HepG2 (cell line): ENCODE results near the gene SGPP1. TPM values are rescaled to one million over a fixed set of nuclear protein-coding genes. Genes with fewer than 3 reads are reported as not detected.

Experiments used
- ATAC-seq: fragments of 200-7000 bp; cut with Tn5 transposase; 3 replicates; pipeline ENCODE4 v1.9.1; 2020; ENCODE audit warnings: mild to moderate bottlenecking, moderate library complexity
- Bru-seq: library from RNA; stranded (reverse); fragments of 400-500 nt; gene quantifications from one replicate; lab custom pipeline; 2021; lab: Mats Ljungman, UMichigan
- BruChase-seq, 2 experiments: library from RNA; stranded (reverse); fragments of 400-500 nt; gene quantifications; one replicate each; lab custom pipeline; 2021; lab: Mats Ljungman, UMichigan
- BruUV-seq: library from RNA; stranded (reverse); fragments of 400-500 nt; replicated peaks from 2 replicates; lab custom pipeline; 2021; lab: Mats Ljungman, UMichigan
- CTCF ChIA-PET: fragments of 300-600 bp; formaldehyde crosslinking; extraction: SDS; loops from one replicate; lab custom pipeline; 2021; ENCODE audit warnings: low total read pairs, inconsistent platforms, low intra/inter-chr PET ratio; lab: Yijun Ruan, JAX
- POLR2A ChIA-PET: fragments of 350-600 bp; sonication (Branson Sonifier 250); formaldehyde crosslinking; loops from one replicate; lab custom pipeline; 2020; ENCODE audit warnings: antibody characterized with exemption, inconsistent platforms; lab: Yijun Ruan, JAX
- DNase-seq: peaks from one replicate; pipeline ENCODE4 v3.0.0-alpha.2; 2015; ENCODE audit warnings: low spot score
- FAIRE-seq: peaks from 3 replicates; lab custom pipeline; 2011; peaks lifted over from hg19 to GRCh38; lab: Jason Lieb, UNC
- H2AFZ ChIP-seq: one replicate; pipeline ENCODE4 v1.6.1; 2011; ENCODE audit warnings: low read length, inconsistent platforms
- H3K27ac ChIP-seq: fragments of 300-600 bp; 3 replicates; pipeline ENCODE4 v1.8.0; 2011; ENCODE audit warnings: mixed run types, mild to moderate bottlenecking, mixed read lengths, low read length, inconsistent platforms; ENCODE audit not compliant: insufficient read depth; ENCODE audit errors: extremely low read length
- H3K27me3 ChIP-seq, 2 experiments: fragments of 200-600 bp in 1 of 2; 2 replicates in 1 of 2; 3 replicates in 1 of 2; pipeline versions ENCODE4 v1.6.0 to v1.8.0; 2011; ENCODE audit warnings: low read length in 2 of 2, mild to moderate bottlenecking in 2 of 2, moderate library complexity in 2 of 2, inconsistent platforms in 1 of 2; ENCODE audit not compliant: insufficient read depth in 2 of 2, control insufficient read depth in 1 of 2
- H3K36me3 ChIP-seq, 2 experiments: fragments of 200-600 bp in 1 of 2; replicated peaks in 1 of 2; 2 replicates in 1 of 2; 3 replicates in 1 of 2; pipeline versions ENCODE4 v1.5.1 to v1.8.0; 2011; ENCODE audit warnings: low read length in 2 of 2, inconsistent platforms in 1 of 2; ENCODE audit not compliant: insufficient read depth in 2 of 2, control insufficient read depth in 1 of 2
- H3K4me1 ChIP-seq: 2 replicates; pipeline ENCODE4 v1.5.1; 2012; ENCODE audit warnings: low read length, inconsistent platforms; ENCODE audit not compliant: insufficient read depth
- H3K4me2 ChIP-seq: 2 replicates; pipeline ENCODE4 v1.6.0; 2011; ENCODE audit warnings: low read depth, low read length, inconsistent platforms
- H3K4me3 ChIP-seq, 3 experiments: fragments of 200-600 bp in 1 of 3; sonication (generic), shearing (Covaris generic) in 1 of 3; replicated peaks in 1 of 3; 2 replicates each; pipeline ENCODE4 v1.5.1; 2011 to 2016; ENCODE audit warnings: low read length in 3 of 3, inconsistent platforms in 2 of 3, low read depth in 2 of 3, mild to moderate bottlenecking in 2 of 3, control low read depth in 1 of 3, mixed read lengths in 1 of 3; ENCODE audit not compliant: insufficient read depth in 1 of 3
- H3K79me2 ChIP-seq: one replicate; pipeline ENCODE4 v1.6.1; 2011; ENCODE audit warnings: low read length, inconsistent platforms; ENCODE audit not compliant: insufficient read depth
- H3K9ac ChIP-seq: 2 replicates; pipeline ENCODE4 v1.6.0; 2011; ENCODE audit warnings: mild to moderate bottlenecking, low read depth, low read length, inconsistent platforms; ENCODE audit not compliant: insufficient read depth
- H3K9me3 ChIP-seq: 2 replicates; pipeline ENCODE4 v1.5.1; 2012; ENCODE audit warnings: mild to moderate bottlenecking, low read length
- H4K20me1 ChIP-seq: 2 replicates; pipeline ENCODE4 v1.6.0; 2011; ENCODE audit warnings: inconsistent platforms, mild to moderate bottlenecking, low read length, moderate library complexity; ENCODE audit not compliant: insufficient read depth
- SCMH1 ChIP-seq: sonication (generic); formaldehyde crosslinking; IDR thresholded peaks from 2 replicates; pipeline ENCODE4 v1.9.0; 2021; ENCODE audit warnings: missing genetic modification reagents, mild to moderate bottlenecking, borderline replicate concordance
- WGBS: methylation state at CpG from one replicate; pipeline ENCODE4 v1.1.6; 2017; ENCODE audit warnings: low lambda C conversion rate; 5-methylcytosine and 5-hydroxymethylcytosine counted together
- in situ Hi-C: cut with HindIII; loops from 2 replicates; pipeline ENCODE4 v1.10.0; 2017; ENCODE audit warnings: low pct_unique_long_range_greater_than_20kb; ENCODE audit not compliant: extremely low pct_ligation_motif_present
- intact Hi-C: fragments of 100-400 bp; cut with micrococcal nuclease; formaldehyde crosslinking; loops from one replicate; pipeline ENCODE4 v1.10.0; 2022; ENCODE audit not compliant: unreplicated experiment
- long read RNA-seq, 2 experiments: library from RNA in 1 of 2; library from polyadenylated mRNA in 1 of 2; stranded (forward) in 1 of 2; unstranded in 1 of 2; transcript quantifications; one replicate each; pipeline ENCODE4 v2.0.0, GENCODE V29; 2019 to 2022
- polyA minus RNA-seq, 3 experiments: library from RNA; depleted of rRNA, polyadenylated mRNA; stranded (reverse); fragments of >200 nt; gene quantifications; 2 replicates each; pipeline ENCODE4 v1.2.3, GENCODE V29; 2011; ENCODE audit warnings: low replicate concordance in 1 of 3
- polyA plus RNA-seq, 8 experiments: library from polyadenylated mRNA; depleted of rRNA in 3 of 8; stranded (reverse) in 7 of 8; unstranded in 1 of 8; fragments of >200 nt; fragmentation: Illumina TruSeq in 4 of 8; extraction: Trizol in 4 of 8; gene quantifications; 2 replicates each; pipeline versions ENCODE4 v1.2.1 to v1.2.3, GENCODE V29; 2011 to 2016; ENCODE audit warnings: low read depth in 4 of 8, missing spikeins in 1 of 8, mixed read lengths in 1 of 8; ENCODE audit not compliant: insufficient read depth in 1 of 8
- total RNA-seq, 5 experiments: library from RNA; depleted of rRNA; stranded (reverse); fragments of >200 nt; fragmentation: Illumina TruSeq; extraction: Trizol; gene quantifications; 2 replicates each; pipeline ENCODE4 v1.2.3, GENCODE V29; 2016; ENCODE audit warnings: low read depth in 1 of 5
- TF ChIP-seq, protein P1 (sequence below): sonication (generic); formaldehyde crosslinking; IDR thresholded peaks from one replicate; pipeline ENCODE4 v1.5.1; 2020; ENCODE audit warnings: mild to moderate bottlenecking, missing genetic modification reagents; ENCODE audit errors: not compliant biosample characterization

Gene SGPP1, protein sequence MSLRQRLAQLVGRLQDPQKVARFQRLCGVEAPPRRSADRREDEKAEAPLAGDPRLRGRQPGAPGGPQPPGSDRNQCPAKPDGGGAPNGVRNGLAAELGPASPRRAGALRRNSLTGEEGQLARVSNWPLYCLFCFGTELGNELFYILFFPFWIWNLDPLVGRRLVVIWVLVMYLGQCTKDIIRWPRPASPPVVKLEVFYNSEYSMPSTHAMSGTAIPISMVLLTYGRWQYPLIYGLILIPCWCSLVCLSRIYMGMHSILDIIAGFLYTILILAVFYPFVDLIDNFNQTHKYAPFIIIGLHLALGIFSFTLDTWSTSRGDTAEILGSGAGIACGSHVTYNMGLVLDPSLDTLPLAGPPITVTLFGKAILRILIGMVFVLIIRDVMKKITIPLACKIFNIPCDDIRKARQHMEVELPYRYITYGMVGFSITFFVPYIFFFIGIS
- 4.8 and 6.4 TPM in 2 replicates for total RNA-seq (2016; rRNA removed; fragmentation: Illumina TruSeq; extraction: Trizol)
- total RNA-seq (2016; cell fraction: cytosol; rRNA removed; fragmentation: Illumina TruSeq; extraction: Trizol; ENCODE audit: low read depth): 0.61 and 0.79 TPM in 2 replicates
- 3.9 and 7.0 TPM in 2 replicates for total RNA-seq (2016; cell fraction: insoluble cytoplasmic fraction; rRNA removed; fragmentation: Illumina TruSeq; extraction: Trizol)
- total RNA-seq (2016; cell fraction: membrane; rRNA removed; fragmentation: Illumina TruSeq; extraction: Trizol): 1.8 and 2.5 TPM in 2 replicates
- total RNA-seq (2016; cell fraction: nucleus; rRNA removed; fragmentation: Illumina TruSeq; extraction: Trizol): 8.8 and 9.5 TPM in 2 replicates
- 6.6 and 6.8 TPM in 2 replicates for polyA plus RNA-seq (2011; rRNA removed)
- 3.8 and 5.9 TPM in 2 replicates for polyA plus RNA-seq (2011; cell fraction: cytosol; rRNA removed)
- 2.6 and 3.1 TPM in 2 replicates for polyA plus RNA-seq (2011; cell fraction: nucleus; rRNA removed)
- 8.6 and 12.1 TPM in 2 replicates for polyA plus RNA-seq (2012)
- 0.44 and 0.58 TPM in 2 replicates for polyA plus RNA-seq (2016; cell fraction: cytosol; fragmentation: Illumina TruSeq; extraction: Trizol; ENCODE audit: low read depth)
- polyA plus RNA-seq (2016; cell fraction: insoluble cytoplasmic fraction; fragmentation: Illumina TruSeq; extraction: Trizol; ENCODE audit: low read depth): 5.9 and 6.6 TPM in 2 replicates
- 1.8 and 2.2 TPM in 2 replicates for polyA plus RNA-seq (2016; cell fraction: membrane; fragmentation: Illumina TruSeq; extraction: Trizol; ENCODE audit: low read depth)
- 13.3 and 14.2 TPM in 2 replicates for polyA plus RNA-seq (2016; cell fraction: nucleus; fragmentation: Illumina TruSeq; extraction: Trizol; ENCODE audit: insufficient read depth, low read depth)
- 7.8 and 12.9 TPM in 2 replicates for polyA minus RNA-seq (2011; rRNA and poly(A)+ RNA removed; ENCODE audit: low replicate concordance)
- 5.9 and 6.9 TPM in 2 replicates for polyA minus RNA-seq (2011; cell fraction: cytosol; rRNA and poly(A)+ RNA removed)
- polyA minus RNA-seq (2011; cell fraction: nucleus; rRNA and poly(A)+ RNA removed): 8.0 and 8.9 TPM in 2 replicates
- Bru-seq, nascent RNA: percentile 67 among the genes with signal in this experiment
- percentile 81 among the genes with signal in this experiment for BruChase-seq, experiment 1, labeled RNA remaining after a 6-hour chase
- BruChase-seq, experiment 2, labeled RNA remaining after a 2-hour chase: percentile 69 among the genes with signal in this experiment
- long read RNA-seq, experiment 1, partial matches to known transcripts: 0 of 3 reads
- long read RNA-seq, experiment 1, other reads (novel, unspliced or antisense): 2 of 3 reads
- long read RNA-seq, experiment 2, partial matches to known transcripts: 0 of 24 reads
- long read RNA-seq, experiment 2, other reads (novel, unspliced or antisense): 23 of 24 reads

- Histone ChIP-seq H3K27me3 (no peaks in the 10 kb centered on the region), H3K4me2 (peak within 1 kb of the TSS; percentile 83), H3K4me1 (peaks cover 43% of the 10 kb centered on the region), H3K4me3 (peak within 1 kb of the TSS; percentile 70 to 92 (median 90)), H3K9ac (peak within 1 kb of the TSS; percentile 87), H3K36me3 (no peaks in the 10 kb centered on the region), H4K20me1 (peaks cover 13% of the 10 kb centered on the region), H3K27ac (peak within 1 kb of the TSS; percentile 60), H2AFZ (peak within 1 kb of the TSS; percentile 38), H3K79me2 (peaks cover 27% of the 10 kb centered on the region), H3K9me3 (no peaks in the 10 kb centered on the region)
- WGBS: 2% methylated on average over 18 of the region's 88 CpGs
- in situ Hi-C loops (no loop called here), intact Hi-C loops (loop anchor here (2.0 to 5.0 kb wide), 5 partner anchors 34 to 341 kb away; partner anchors contain the start of genes PPP2R5E and WDR89)
- DNase-seq (peak; percentile 65), ATAC-seq (peak; percentile 87), FAIRE-seq (no peak)
- ChIA-PET CTCF (interaction anchor here (2.1 kb wide), 1 partner anchor 42 kb away, joined by 9 read pairs; no protein-coding TSS in a partner anchor), POLR2A (interaction anchor here (0.9 kb wide), 1 partner anchor 86 kb away, joined by 3 read pairs; the partner anchor contains the start of gene WDR89)
- TSS peak; percentile 74 for BruUV-seq
- TF ChIP-seq SCMH1 (CRISPR knock-in tag): no peak
- TF ChIP-seq, protein P1, sequence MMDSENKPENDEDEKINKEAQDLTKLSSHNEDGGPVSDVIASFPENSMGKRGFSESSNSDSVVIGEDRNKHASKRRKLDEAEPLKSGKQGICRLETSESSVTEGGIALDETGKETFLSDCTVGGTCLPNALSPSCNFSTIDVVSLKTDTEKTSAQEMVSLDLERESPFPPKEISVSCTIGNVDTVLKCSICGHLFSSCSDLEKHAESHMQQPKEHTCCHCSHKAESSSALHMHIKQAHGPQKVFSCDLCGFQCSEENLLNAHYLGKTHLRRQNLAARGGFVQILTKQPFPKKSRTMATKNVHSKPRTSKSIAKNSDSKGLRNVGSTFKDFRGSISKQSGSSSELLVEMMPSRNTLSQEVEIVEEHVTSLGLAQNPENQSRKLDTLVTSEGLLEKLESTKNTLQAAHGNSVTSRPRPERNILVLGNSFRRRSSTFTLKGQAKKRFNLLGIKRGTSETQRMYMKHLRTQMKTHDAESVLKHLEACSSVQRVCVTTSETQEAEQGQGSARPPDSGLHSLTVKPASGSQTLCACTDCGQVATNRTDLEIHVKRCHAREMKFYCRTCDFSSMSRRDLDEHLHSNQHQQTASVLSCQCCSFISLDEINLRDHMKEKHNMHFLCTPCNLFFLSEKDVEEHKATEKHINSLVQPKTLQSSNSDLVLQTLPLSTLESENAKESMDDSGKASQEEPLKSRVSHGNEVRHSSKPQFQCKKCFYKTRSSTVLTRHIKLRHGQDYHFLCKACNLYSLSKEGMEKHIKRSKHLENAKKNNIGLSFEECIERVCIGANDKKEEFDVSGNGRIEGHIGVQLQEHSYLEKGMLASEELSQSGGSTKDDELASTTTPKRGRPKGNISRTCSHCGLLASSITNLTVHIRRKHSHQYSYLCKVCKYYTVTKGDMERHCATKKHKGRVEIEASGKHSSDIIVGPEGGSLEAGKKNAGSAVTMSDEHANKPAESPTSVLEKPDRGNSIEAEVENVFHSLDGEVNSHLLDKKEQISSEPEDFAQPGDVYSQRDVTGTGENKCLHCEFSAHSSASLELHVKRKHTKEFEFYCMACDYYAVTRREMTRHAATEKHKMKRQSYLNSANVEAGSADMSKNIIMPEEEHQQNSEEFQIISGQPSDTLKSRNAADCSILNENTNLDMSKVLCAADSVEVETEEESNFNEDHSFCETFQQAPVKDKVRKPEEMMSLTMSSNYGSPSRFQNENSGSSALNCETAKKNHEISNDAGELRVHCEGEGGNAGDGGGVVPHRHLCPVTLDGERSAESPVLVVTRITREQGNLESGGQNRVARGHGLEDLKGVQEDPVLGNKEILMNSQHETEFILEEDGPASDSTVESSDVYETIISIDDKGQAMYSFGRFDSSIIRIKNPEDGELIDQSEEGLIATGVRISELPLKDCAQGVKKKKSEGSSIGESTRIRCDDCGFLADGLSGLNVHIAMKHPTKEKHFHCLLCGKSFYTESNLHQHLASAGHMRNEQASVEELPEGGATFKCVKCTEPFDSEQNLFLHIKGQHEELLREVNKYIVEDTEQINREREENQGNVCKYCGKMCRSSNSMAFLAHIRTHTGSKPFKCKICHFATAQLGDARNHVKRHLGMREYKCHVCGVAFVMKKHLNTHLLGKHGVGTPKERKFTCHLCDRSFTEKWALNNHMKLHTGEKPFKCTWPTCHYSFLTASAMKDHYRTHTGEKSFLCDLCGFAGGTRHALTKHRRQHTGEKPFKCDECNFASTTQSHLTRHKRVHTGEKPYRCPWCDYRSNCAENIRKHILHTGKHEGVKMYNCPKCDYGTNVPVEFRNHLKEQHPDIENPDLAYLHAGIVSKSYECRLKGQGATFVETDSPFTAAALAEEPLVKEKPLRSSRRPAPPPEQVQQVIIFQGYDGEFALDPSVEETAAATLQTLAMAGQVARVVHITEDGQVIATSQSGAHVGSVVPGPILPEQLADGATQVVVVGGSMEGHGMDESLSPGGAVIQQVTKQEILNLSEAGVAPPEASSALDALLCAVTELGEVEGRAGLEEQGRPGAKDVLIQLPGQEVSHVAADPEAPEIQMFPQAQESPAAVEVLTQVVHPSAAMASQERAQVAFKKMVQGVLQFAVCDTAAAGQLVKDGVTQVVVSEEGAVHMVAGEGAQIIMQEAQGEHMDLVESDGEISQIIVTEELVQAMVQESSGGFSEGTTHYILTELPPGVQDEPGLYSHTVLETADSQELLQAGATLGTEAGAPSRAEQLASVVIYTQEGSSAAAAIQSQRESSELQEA (CRISPR knock-in tag): no peak
Observed at GRCh38 chr14:63727736-63728728, at the start of gene SGPP1. SGPP1 (minus strand) TSS chr14:63728065; CDS start chr14:63727944, 121 bp downstream.
